ENCODE measurements around the gene CNRIP1.
A peak's percentile ranks its signal among the peaks of the same experiment; 100 is the strongest.

DNA sequence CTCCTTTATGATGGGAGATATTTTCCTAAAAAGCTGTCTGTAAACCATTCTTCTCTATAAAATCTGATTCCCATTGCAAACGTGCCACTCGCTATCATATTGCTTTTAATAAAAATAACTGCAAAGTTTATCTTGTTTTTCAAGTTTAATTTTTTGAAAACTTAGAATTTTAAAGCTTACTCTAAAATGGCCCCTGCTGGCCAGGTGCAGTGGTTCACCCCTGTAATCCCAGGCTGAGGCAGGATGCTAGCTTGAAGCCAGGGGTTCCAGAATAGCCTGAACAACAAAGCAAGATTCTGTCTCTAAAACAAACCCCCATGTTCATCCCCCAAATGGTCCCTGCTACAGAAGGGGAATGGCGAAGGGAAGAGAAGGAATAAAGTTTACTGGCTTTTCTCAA is 25.6 kb downstream of the CNRIP1 start:
- TF ChIP-seq, protein P1, sequence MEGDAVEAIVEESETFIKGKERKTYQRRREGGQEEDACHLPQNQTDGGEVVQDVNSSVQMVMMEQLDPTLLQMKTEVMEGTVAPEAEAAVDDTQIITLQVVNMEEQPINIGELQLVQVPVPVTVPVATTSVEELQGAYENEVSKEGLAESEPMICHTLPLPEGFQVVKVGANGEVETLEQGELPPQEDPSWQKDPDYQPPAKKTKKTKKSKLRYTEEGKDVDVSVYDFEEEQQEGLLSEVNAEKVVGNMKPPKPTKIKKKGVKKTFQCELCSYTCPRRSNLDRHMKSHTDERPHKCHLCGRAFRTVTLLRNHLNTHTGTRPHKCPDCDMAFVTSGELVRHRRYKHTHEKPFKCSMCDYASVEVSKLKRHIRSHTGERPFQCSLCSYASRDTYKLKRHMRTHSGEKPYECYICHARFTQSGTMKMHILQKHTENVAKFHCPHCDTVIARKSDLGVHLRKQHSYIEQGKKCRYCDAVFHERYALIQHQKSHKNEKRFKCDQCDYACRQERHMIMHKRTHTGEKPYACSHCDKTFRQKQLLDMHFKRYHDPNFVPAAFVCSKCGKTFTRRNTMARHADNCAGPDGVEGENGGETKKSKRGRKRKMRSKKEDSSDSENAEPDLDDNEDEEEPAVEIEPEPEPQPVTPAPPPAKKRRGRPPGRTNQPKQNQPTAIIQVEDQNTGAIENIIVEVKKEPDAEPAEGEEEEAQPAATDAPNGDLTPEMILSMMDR (IDR thresholded peaks at IDR 0.05; ENCODE audit: low read depth, low read length, poor library complexity, severe bottlenecking), result peak; percentile 13
- TF ChIP-seq EZH2phosphoT487 (IDR thresholded peaks at IDR 0.05; ENCODE audit: borderline replicate concordance, low read length), result no peak

Data from DOHH2 (cell line).